Aorta (tissue), 5 donors: ENCODE measurements around the gene TSSK1B. TPM values are rescaled to one million over a fixed set of nuclear protein-coding genes. Genes with fewer than 3 reads are reported as not detected.
"Not testable (repeated sequence)": the region's sequence is repeated elsewhere in the genome, so short reads cannot be mapped to it uniquely, and the experiment has no call there.

ENCODE experiments used
- ATAC-seq: fragments of 200-7000 bp; cut with Tn5 transposase; one replicate; pipeline ENCODE4 v1.9.1; 2022; ENCODE audit warnings: moderate library complexity; ENCODE audit not compliant: low FRiP score
- DNase-seq, 2 donors: peaks; one replicate each; pipeline ENCODE4 v3.0.0-alpha.2; 2020
- H3K27ac ChIP-seq, 2 donors: one replicate each; pipeline ENCODE4 v1.5.1; 2013; ENCODE audit warnings: low read length in 2 of 2, mild to moderate bottlenecking in 2 of 2, moderate library complexity in 2 of 2, control low read depth in 1 of 2, inconsistent platforms in 1 of 2, low read depth in 1 of 2
- H3K27me3 ChIP-seq, 2 donors: one replicate each; pipeline ENCODE4 v1.6.1; 2013; ENCODE audit warnings: control low read depth in 1 of 2, low read length in 1 of 2, mild to moderate bottlenecking in 1 of 2, moderate library complexity in 1 of 2; ENCODE audit not compliant: insufficient read depth in 2 of 2, control insufficient read depth in 1 of 2
- H3K36me3 ChIP-seq, 2 donors: one replicate each; pipeline ENCODE4 v1.6.1; 2013; ENCODE audit warnings: control low read depth in 1 of 2, low read length in 1 of 2, mild to moderate bottlenecking in 1 of 2; ENCODE audit not compliant: insufficient read depth in 2 of 2, control insufficient read depth in 1 of 2
- H3K4me1 ChIP-seq, 2 donors: one replicate each; pipeline ENCODE4 v1.6.1; 2013; ENCODE audit warnings: low read length in 2 of 2, control low read depth in 1 of 2, mild to moderate bottlenecking in 1 of 2, moderate library complexity in 1 of 2; ENCODE audit not compliant: insufficient read depth in 2 of 2, control insufficient read depth in 1 of 2
- H3K4me3 ChIP-seq, 2 donors: one replicate each; pipeline ENCODE4 v1.5.1; 2013; ENCODE audit warnings: low read length in 2 of 2, control low read depth in 1 of 2, mild to moderate bottlenecking in 1 of 2
- H3K9me3 ChIP-seq: one replicate; pipeline ENCODE4 v1.6.1; 2013; ENCODE audit warnings: mild to moderate bottlenecking, low read length; ENCODE audit not compliant: control insufficient read depth
- WGBS, 2 donors: extraction: QIAGEN DNeasy Blood & Tissue Kit; methylation state at CpG; one replicate each; pipeline ENCODE4 v1.1.7; 2013; 5-methylcytosine and 5-hydroxymethylcytosine counted together
- intact Hi-C, 2 donors: fragments of 100-400 bp; cut with DNase I; formaldehyde crosslinking; loops; one replicate each; pipeline versions ENCODE4 v1.14.2 to v1.15.0; 2022
- polyA plus RNA-seq, 2 donors: library from polyadenylated mRNA; stranded (reverse); fragments of 200-250 nt; gene quantifications; one replicate each; pipeline ENCODE4 v1.2.3, GENCODE V29; 2013
- total RNA-seq, 2 donors: library from RNA; stranded (reverse); fragmentation: NEBNext Ultra II Directional; extraction: Animal tissue kit (Norgen Biotek cat#: 25700); gene quantifications; one replicate each; pipeline ENCODE4 v1.2.1, GENCODE V29; 2021
- donor health status: healthy with polysubstance abuse.
- donor health status: Bipolar disorder and iron deficiency.
- donor health status: DM: no; HTN: no; CAD: no.
- donor health status: DM: no; HTN: no; CAD: no.
- donor health status: DM: yes; HTN: yes; CAD: no.

Gene TSSK1B
- total and polyA plus RNA-seq, 4 donors: 0.18 TPM; not detected in 3

- no peak for DNase-seq
- ATAC-seq: no peak
- no peaks in the 10 kb centered on the region for H3K36me3 ChIP-seq
- no peak overlapping the region for H3K4me3 ChIP-seq
- intact Hi-C loops: no loop called here
- H3K4me1 ChIP-seq: no peaks in the 10 kb centered on the region
- H3K27ac ChIP-seq: no peak overlapping the region
- no peaks in the 10 kb centered on the region for H3K9me3 ChIP-seq
- 67 to 72% methylated on average over 3 of the region's 3 CpGs for WGBS, 2 donors
- H3K27me3 ChIP-seq: no peaks in the 10 kb centered on the region
Measured at GRCh38 chr5:113427871-113428574, 6.8 kb downstream of the TSSK1B start.

- Histone ChIP-seq H3K36me3 (no peaks in the 10 kb centered on the region), H3K27ac (no peak overlapping the region), H3K9me3 (no peaks in the 10 kb centered on the region), H3K4me3 (no peak overlapping the region), H3K4me1 (no peaks in the 10 kb centered on the region), H3K27me3 (no peaks in the 10 kb centered on the region)
- DNase-seq (peak in 1 of 2 donors; percentile 68), ATAC-seq (no peak)
- intact Hi-C loops: no loop called here
- 7% methylated on average over 3 of the region's 3 CpGs for WGBS, 2 donors
Measured at GRCh38 chr5:113425909-113426308, 8.9 kb downstream of the TSSK1B start.

GRCh38 chr5:113421693-113422092 is 13.1 kb downstream of the TSSK1B start:
- ATAC-seq: no peak
- no peak overlapping the region for H3K27ac ChIP-seq
- no peaks in the 10 kb centered on the region for H3K27me3 ChIP-seq
- intact Hi-C loops: no loop called here
- DNase-seq: no peak
- no peaks in the 10 kb centered on the region for H3K4me1 ChIP-seq
- H3K36me3 ChIP-seq: no peaks in the 10 kb centered on the region
- no peak overlapping the region for H3K4me3 ChIP-seq
- no peaks in the 10 kb centered on the region for H3K9me3 ChIP-seq
- WGBS, 2 donors: 88 to 91% methylated on average over 2 of the region's 2 CpGs

GRCh38 chr5:113405530-113405929 is 29.3 kb downstream of the TSSK1B start:
- intact Hi-C loops: no loop called here
- H3K36me3 ChIP-seq: no peaks in the 10 kb centered on the region
- no peak overlapping the region for H3K4me3 ChIP-seq
- 93% methylated on average over 6 of the region's 6 CpGs for WGBS, 2 donors
- H3K4me1 ChIP-seq: no peaks in the 10 kb centered on the region
- no peak overlapping the region for H3K27ac ChIP-seq
- DNase-seq (no peak), ATAC-seq (no peak)
- no peaks in the 10 kb centered on the region for H3K9me3 ChIP-seq
- no peaks in the 10 kb centered on the region for H3K27me3 ChIP-seq

- Histone ChIP-seq H3K9me3 (no peaks in the 10 kb centered on the region), H3K36me3 (no peaks in the 10 kb centered on the region), H3K27ac (no peak overlapping the region), H3K4me1 (no peaks in the 10 kb centered on the region), H3K4me3 (no peak overlapping the region), H3K27me3 (no peaks in the 10 kb centered on the region)
- DNase-seq (no peak), ATAC-seq (no peak)
- intact Hi-C loops: no loop called here
- WGBS, 2 donors: 56 to 61% methylated on average over 2 of the region's 2 CpGs
Measured at GRCh38 chr5:113404269-113404668, 30.5 kb downstream of the TSSK1B start.

- H3K27ac ChIP-seq, H3K9me3 ChIP-seq, DNase-seq, ATAC-seq, H3K27me3 ChIP-seq, H3K36me3 ChIP-seq, intact Hi-C loops, H3K4me1 ChIP-seq, H3K4me3 ChIP-seq: not testable (repeated sequence)
- WGBS, 2 donors: 68 to 76% methylated on average over 4 of the region's 4 CpGs
Measured at GRCh38 chr5:113397986-113398385, 36.8 kb downstream of the TSSK1B start.

GRCh38 chr5:113397046-113397445 is 37.7 kb downstream of the TSSK1B start:
- 48 to 61% methylated on average over 3 of the region's 3 CpGs for WGBS, 2 donors
- ATAC-seq (no peak), DNase-seq (no peak)
- H3K4me3 ChIP-seq: no peak overlapping the region
- H3K4me1 ChIP-seq: peaks cover 0 to 1% of the 10 kb centered on the region in 2 donors
- H3K27me3 ChIP-seq: no peaks in the 10 kb centered on the region
- peaks cover 1% of the 10 kb centered on the region for H3K9me3 ChIP-seq
- H3K27ac ChIP-seq: no peak overlapping the region
- H3K36me3 ChIP-seq: no peaks in the 10 kb centered on the region
- intact Hi-C loops: no loop called here

- no peak overlapping the region for H3K27ac ChIP-seq
- H3K4me1 ChIP-seq: peaks cover 0 to 1% of the 10 kb centered on the region in 2 donors
- DNase-seq (no peak), ATAC-seq (no peak)
- intact Hi-C loops: no loop called here
- no peak overlapping the region for H3K4me3 ChIP-seq
- 94 to 99% methylated on average over 2 of the region's 2 CpGs for WGBS, 2 donors
- H3K27me3 ChIP-seq: no peaks in the 10 kb centered on the region
- H3K36me3 ChIP-seq: no peaks in the 10 kb centered on the region
- H3K9me3 ChIP-seq: peaks cover 1% of the 10 kb centered on the region
Measured at GRCh38 chr5:113394658-113395057, 40.1 kb downstream of the TSSK1B start.

GRCh38 chr5:113390224-113390623 is 44.6 kb downstream of the TSSK1B start:
- intact Hi-C loops: no loop called here
- no peaks in the 10 kb centered on the region for H3K4me1 ChIP-seq
- H3K9me3 ChIP-seq: no peaks in the 10 kb centered on the region
- H3K27ac ChIP-seq: no peak overlapping the region
- no peaks in the 10 kb centered on the region for H3K36me3 ChIP-seq
- no peak for DNase-seq
- 32 to 63% methylated on average over 1 of the region's 1 CpG for WGBS, 2 donors
- no peak overlapping the region for H3K4me3 ChIP-seq
- no peak for ATAC-seq
- H3K27me3 ChIP-seq: no peaks in the 10 kb centered on the region
